Measurements from ENCODE around the gene TGM1. TPM values are rescaled to one million over a fixed set of nuclear protein-coding genes. Genes with fewer than 3 reads are reported as not detected.

Gene TGM1
- total RNA-seq, 4 donors from 2014 or later = 566 to 1,879 (median 1,037) TPM

DNA sequence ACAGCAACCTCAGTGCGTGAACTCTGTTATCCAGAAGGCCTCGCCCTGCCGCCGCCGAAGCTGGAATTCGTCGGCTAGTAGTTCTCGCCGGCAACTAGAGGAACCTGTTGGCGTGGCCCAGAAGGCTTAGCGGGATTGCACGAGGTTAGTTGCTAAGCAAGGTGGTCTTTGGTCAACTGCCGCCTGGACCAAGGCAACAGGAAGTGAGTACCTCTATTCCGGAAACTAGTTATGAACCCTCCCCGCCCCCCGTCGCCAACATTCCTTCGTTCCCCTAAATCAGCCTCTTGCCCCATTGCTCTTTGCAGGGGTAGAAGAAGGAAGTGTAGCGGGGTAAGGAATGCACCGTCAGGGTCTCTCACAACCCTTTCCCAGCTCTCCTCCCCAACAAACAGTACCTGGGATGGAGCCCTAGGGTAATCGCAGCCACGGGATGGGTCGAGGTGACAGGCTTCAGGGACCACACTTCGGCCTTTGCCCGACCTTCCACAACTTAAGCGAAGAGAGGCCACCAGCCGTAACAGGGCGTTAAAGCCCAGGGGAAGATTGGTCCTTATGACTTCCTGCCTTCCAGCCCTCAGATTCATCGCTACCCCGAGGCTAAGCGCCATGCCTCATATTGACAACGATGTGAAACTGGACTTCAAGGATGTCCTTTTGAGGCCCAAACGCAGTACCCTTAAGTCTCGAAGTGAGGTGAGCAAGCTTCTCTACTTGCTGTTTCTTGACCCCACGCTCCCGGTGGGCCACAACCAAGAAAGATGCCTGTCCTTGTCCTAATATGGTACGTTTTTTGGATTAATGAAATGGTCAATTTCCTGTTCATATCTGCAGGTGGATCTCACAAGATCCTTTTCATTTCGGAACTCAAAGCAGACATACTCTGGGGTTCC lies 30.1 kb downstream of the TGM1 start, which contains the start of gene GMPR2:
GMPR2 (plus strand) TSS at position 285 of the 893 bp plus-strand sequence; CDS start at position 610, 325 bp downstream.
- no peak for DNase-seq

GRCh38 chr14:24232121-24232644 lies 30.8 kb downstream of the TGM1 start, which contains the start of gene NEDD8:
Gene NEDD8, minus strand, starts transcription at chr14:24232367. Its CDS starts 100 bp downstream, at chr14:24232267.
- peak in 3 of 4 donors; percentile 53 to 74 (median 63) for TF ChIP-seq POLR2A (IDR thresholded peaks at IDR 0.05)
- TF ChIP-seq CTCF (IDR thresholded peaks at IDR 0.05) = no peak
- peaks cover 0 to 40% (median 7%) of the 10 kb centered on the region in 3 donors for H3K36me3 ChIP-seq
- peak within 1 kb of the TSS; percentile 86 to 97 (median 88) for H3K27ac ChIP-seq
- 0 to 3% methylated on average over 10 to 14 of the region's 30 CpGs for WGBS, 2 donors
- DNase-seq = peak; percentile 73
- no peaks in the 10 kb centered on the region for H3K27me3 ChIP-seq
- H3K4me3 ChIP-seq = peak within 1 kb of the TSS; percentile 60 to 97 (median 71)
- no peaks in the 10 kb centered on the region for H3K9me3 ChIP-seq
- intact Hi-C loops (cut with DNase I) = no loop called here
- H3K4me1 ChIP-seq = peaks cover 20 to 48% (median 33%) of the 10 kb centered on the region in 3 donors

More for the DNA sequence above, 30.1 kb downstream of the TGM1 start, which contains the start of gene GMPR2:
- Histone ChIP-seq H3K27me3 (no peaks in the 10 kb centered on the region), H3K27ac (peak within 1 kb of the TSS; percentile 86 to 97 (median 88)), H3K9me3 (no peaks in the 10 kb centered on the region), H3K4me1 (peaks cover 20 to 50% (median 33%) of the 10 kb centered on the region in 3 donors), H3K4me3 (peak within 1 kb of the TSS; percentile 60 to 97 (median 71)), H3K36me3 (peaks cover 0 to 40% (median 12%) of the 10 kb centered on the region in 3 donors)
- 2 to 7% methylated on average over 17 to 26 of the region's 38 CpGs for WGBS, 2 donors
- intact Hi-C loops (cut with DNase I) = no loop called here
- TF ChIP-seq POLR2A (IDR thresholded peaks at IDR 0.05) = no peak
- no peak for TF ChIP-seq CTCF (IDR thresholded peaks at IDR 0.05)

- H3K27ac ChIP-seq = peak overlapping the region; percentile 86 to 97 (median 88)
- TF ChIP-seq POLR2A (IDR thresholded peaks at IDR 0.05) (no peak), CTCF (IDR thresholded peaks at IDR 0.05) (no peak)
- no peak for DNase-seq
- no peaks in the 10 kb centered on the region for H3K9me3 ChIP-seq
- WGBS, 2 donors = 12% methylated on average over 15 to 18 of the region's 23 CpGs
- peaks cover 20 to 48% (median 33%) of the 10 kb centered on the region in 3 donors for H3K4me1 ChIP-seq
- H3K4me3 ChIP-seq = peak overlapping the region; percentile 60 to 97 (median 71)
- H3K27me3 ChIP-seq = no peaks in the 10 kb centered on the region
- intact Hi-C loops (cut with DNase I) = no loop called here
- H3K36me3 ChIP-seq = peaks cover 0 to 36% (median 0%) of the 10 kb centered on the region in 3 donors
Observed at GRCh38 chr14:24231263-24232120, 31.5 kb downstream of the TGM1 start.

DNA sequence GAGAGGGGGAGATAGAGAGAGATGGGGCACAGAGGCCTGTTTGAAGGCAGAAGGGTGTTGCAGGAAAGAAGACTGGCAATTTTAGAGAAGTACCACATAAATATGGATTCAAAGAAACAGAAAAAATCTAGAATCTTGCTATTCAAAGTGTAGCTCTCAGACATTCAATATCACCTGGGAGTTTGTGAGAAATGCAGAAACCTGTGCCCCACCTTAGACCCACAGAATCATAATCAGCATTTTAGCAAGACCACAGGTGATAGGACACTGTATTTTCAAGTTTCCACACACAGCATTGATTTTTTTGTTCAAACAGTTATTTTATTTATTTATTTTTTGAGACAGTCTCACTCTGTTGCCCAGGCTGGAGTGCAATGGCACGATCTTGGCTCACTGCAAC lies 34.1 kb downstream of the TGM1 start:
- Histone ChIP-seq H3K4me1 (peaks cover 20 to 34% (median 25%) of the 10 kb centered on the region in 3 donors), H3K36me3 (peaks cover 0 to 20% (median 0%) of the 10 kb centered on the region in 3 donors), H3K27ac (no peak overlapping the region), H3K27me3 (no peaks in the 10 kb centered on the region), H3K9me3 (no peaks in the 10 kb centered on the region), H3K4me3 (no peak overlapping the region)
- 29 to 50% methylated on average over 1 of the region's 1 CpG for WGBS, 2 donors
- intact Hi-C loops (cut with DNase I) = no loop called here
- TF ChIP-seq CTCF (IDR thresholded peaks at IDR 0.05) (no peak), POLR2A (IDR thresholded peaks at IDR 0.05) (no peak)
- no peak for DNase-seq
